IMR-90 (cell line): Measurements from ENCODE around the gene KIF3A.

Experiments
- BHLHE40 ChIP-seq: fragments of 150-350 bp; IDR thresholded peaks from 2 replicates; pipeline ENCODE4 v1.6.1; 2016; ENCODE audit warnings: mild to moderate bottlenecking, low read depth, low read length
- CEBPB ChIP-seq: IDR thresholded peaks from 2 replicates; pipeline ENCODE4 v1.6.1; 2012; ENCODE audit warnings: low read depth, low read length, improper control_type of control experiment
- MAFK ChIP-seq: IDR thresholded peaks from 2 replicates; pipeline ENCODE4 v1.6.1; 2012; ENCODE audit warnings: low read depth, low read length, improper control_type of control experiment
- MXI1 ChIP-seq: IDR thresholded peaks from 2 replicates; pipeline ENCODE4 v1.6.1; 2012; ENCODE audit warnings: low read depth, mild to moderate bottlenecking, low read length, moderate library complexity, borderline replicate concordance
- POLR2A ChIP-seq: IDR thresholded peaks from 2 replicates; pipeline ENCODE4 v1.6.1; 2012; ENCODE audit warnings: mild to moderate bottlenecking, low read depth, low read length
- RAD21 ChIP-seq: IDR thresholded peaks from 2 replicates; pipeline ENCODE4 v1.6.1; 2012; ENCODE audit warnings: low read length, improper control_type of control experiment
- RFX5 ChIP-seq: IDR thresholded peaks from 2 replicates; pipeline ENCODE4 v1.8.0; 2012; ENCODE audit warnings: low read depth, mild to moderate bottlenecking, low read length, moderate library complexity
- SMC3 ChIP-seq: fragments of 150-350 bp; IDR thresholded peaks from 2 replicates; pipeline ENCODE4 v1.6.1; 2016; ENCODE audit warnings: low read depth, mild to moderate bottlenecking, antibody characterized with exemption, low read length, moderate library complexity
- TF ChIP-seq, protein P1 (sequence below): conservative IDR thresholded peaks from 2 replicates; pipeline ENCODE4 v1.5.1; 2012; ENCODE audit warnings: mild to moderate bottlenecking, low read depth, low read length, improper control_type of control experiment
- TF ChIP-seq, protein P2 (sequence below): fragments of 150-350 bp; IDR thresholded peaks from 2 replicates; pipeline ENCODE4 v1.6.1; 2017; ENCODE audit warnings: mild to moderate bottlenecking, antibody characterized with exemption, low read length, low read depth

DNA sequence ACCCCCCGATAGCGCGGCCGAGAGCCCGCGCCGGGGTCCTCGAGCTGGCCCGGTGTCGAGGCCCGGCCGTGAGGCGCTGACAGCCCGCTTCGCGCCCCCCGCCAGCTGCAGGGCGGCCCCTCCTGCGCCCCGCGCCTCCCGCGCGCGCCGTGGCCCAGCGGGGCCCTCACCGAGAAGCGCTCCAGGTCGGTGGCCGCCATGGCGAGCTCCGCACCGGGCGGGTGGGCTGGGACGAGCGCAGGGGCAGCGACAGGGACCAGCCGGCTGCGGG lies 39.5 kb upstream of the KIF3A start:
- no peak for TF ChIP-seq BHLHE40
- TF ChIP-seq SMC3, result no peak
- TF ChIP-seq, protein P1, sequence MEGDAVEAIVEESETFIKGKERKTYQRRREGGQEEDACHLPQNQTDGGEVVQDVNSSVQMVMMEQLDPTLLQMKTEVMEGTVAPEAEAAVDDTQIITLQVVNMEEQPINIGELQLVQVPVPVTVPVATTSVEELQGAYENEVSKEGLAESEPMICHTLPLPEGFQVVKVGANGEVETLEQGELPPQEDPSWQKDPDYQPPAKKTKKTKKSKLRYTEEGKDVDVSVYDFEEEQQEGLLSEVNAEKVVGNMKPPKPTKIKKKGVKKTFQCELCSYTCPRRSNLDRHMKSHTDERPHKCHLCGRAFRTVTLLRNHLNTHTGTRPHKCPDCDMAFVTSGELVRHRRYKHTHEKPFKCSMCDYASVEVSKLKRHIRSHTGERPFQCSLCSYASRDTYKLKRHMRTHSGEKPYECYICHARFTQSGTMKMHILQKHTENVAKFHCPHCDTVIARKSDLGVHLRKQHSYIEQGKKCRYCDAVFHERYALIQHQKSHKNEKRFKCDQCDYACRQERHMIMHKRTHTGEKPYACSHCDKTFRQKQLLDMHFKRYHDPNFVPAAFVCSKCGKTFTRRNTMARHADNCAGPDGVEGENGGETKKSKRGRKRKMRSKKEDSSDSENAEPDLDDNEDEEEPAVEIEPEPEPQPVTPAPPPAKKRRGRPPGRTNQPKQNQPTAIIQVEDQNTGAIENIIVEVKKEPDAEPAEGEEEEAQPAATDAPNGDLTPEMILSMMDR, result no peak
- no peak for TF ChIP-seq RAD21
- TF ChIP-seq POLR2A, result no peak
- no peak for TF ChIP-seq MXI1
- no peak for TF ChIP-seq RFX5
- no peak for TF ChIP-seq MAFK
- TF ChIP-seq CEBPB, result no peak
- TF ChIP-seq, protein P2, sequence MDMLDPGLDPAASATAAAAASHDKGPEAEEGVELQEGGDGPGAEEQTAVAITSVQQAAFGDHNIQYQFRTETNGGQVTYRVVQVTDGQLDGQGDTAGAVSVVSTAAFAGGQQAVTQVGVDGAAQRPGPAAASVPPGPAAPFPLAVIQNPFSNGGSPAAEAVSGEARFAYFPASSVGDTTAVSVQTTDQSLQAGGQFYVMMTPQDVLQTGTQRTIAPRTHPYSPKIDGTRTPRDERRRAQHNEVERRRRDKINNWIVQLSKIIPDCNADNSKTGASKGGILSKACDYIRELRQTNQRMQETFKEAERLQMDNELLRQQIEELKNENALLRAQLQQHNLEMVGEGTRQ, result no peak
